Endothelial cell of umbilical vein (primary cell): ENCODE measurements around the gene CELSR1. TPM values are rescaled to one million over a fixed set of nuclear protein-coding genes. Genes with fewer than 3 reads are reported as not detected.

Experiments
- BruUV-seq: library from RNA; stranded (reverse); fragments of 400-500 nt; replicated peaks from 2 replicates; lab custom pipeline; 2021; lab: Mats Ljungman, UMichigan
- CTCF ChIA-PET: fragments of 300-600, 350-600 bp; sonication (Branson Sonifier 250); formaldehyde crosslinking; loops from one replicate; lab custom pipeline; 2021; ENCODE audit warnings: antibody characterized with exemption, inconsistent platforms; lab: Charles Lee
- POLR2A ChIA-PET: fragments of 300-600, 350-600 bp; sonication (Branson Sonifier 250); formaldehyde crosslinking; loops from one replicate; lab custom pipeline; 2021; ENCODE audit warnings: antibody characterized with exemption, inconsistent platforms; lab: Charles Lee
- DNase-seq: peaks from one replicate; pipeline ENCODE4 v3.0.0-alpha.2; 2011; ENCODE audit warnings: low read depth, low spot score
- FAIRE-seq: peaks from 2 replicates; lab custom pipeline; 2011; peaks lifted over from hg19 to GRCh38; lab: Jason Lieb, UNC
- H2AFZ ChIP-seq: 2 replicates; pipeline ENCODE4 v1.6.0; 2012; ENCODE audit warnings: low read depth, low read length, control low read depth, inconsistent platforms
- H3K27ac ChIP-seq: 2 replicates; pipeline ENCODE4 v1.5.1; 2011; ENCODE audit warnings: low read depth, mild to moderate bottlenecking, control low read depth, low read length, moderate library complexity; ENCODE audit not compliant: insufficient read depth
- H3K27me3 ChIP-seq, 2 experiments: 2 replicates each; pipeline versions ENCODE4 v1.6.0 to v1.6.1; 2011; ENCODE audit warnings: low read length in 2 of 2, mixed read lengths in 1 of 2; ENCODE audit not compliant: control insufficient read depth in 2 of 2, insufficient read depth in 2 of 2
- H3K36me3 ChIP-seq, 2 experiments: 2 replicates in 1 of 2; 3 replicates in 1 of 2; pipeline ENCODE4 v1.5.1; 2011; ENCODE audit warnings: low read length in 2 of 2, mild to moderate bottlenecking in 1 of 2, moderate library complexity in 1 of 2; ENCODE audit not compliant: control insufficient read depth in 2 of 2, insufficient read depth in 2 of 2; ENCODE audit errors: extremely low read depth in 1 of 2
- H3K4me1 ChIP-seq: 3 replicates; pipeline ENCODE4 v1.5.1; 2011; ENCODE audit warnings: mild to moderate bottlenecking, low read length; ENCODE audit not compliant: control insufficient read depth, insufficient read depth; ENCODE audit errors: extremely low read depth
- H3K4me2 ChIP-seq: 2 replicates; pipeline ENCODE4 v1.6.1; 2011; ENCODE audit warnings: low read length, control low read depth, mixed read lengths; ENCODE audit not compliant: insufficient read depth
- H3K4me3 ChIP-seq, 3 experiments: fragments of 200-600 bp in 1 of 3; sonication (generic), shearing (Covaris generic) in 1 of 3; replicated peaks in 1 of 3; 2 replicates each; pipeline ENCODE4 v1.5.1; 2011 to 2016; ENCODE audit warnings: control low read depth in 3 of 3, low read length in 3 of 3, mild to moderate bottlenecking in 2 of 3, inconsistent platforms in 1 of 3, low read depth in 1 of 3, moderate library complexity in 1 of 3; ENCODE audit not compliant: insufficient read depth in 1 of 3
- H3K79me2 ChIP-seq: 2 replicates; pipeline ENCODE4 v1.6.0; 2012; ENCODE audit warnings: low read length, inconsistent platforms; ENCODE audit not compliant: control insufficient read depth, insufficient read depth
- H3K9ac ChIP-seq: replicated peaks from 2 replicates; pipeline ENCODE3; 2011; ENCODE audit warnings: low read length, control low read depth; ENCODE audit not compliant: insufficient read depth; ENCODE audit errors: extremely low read depth
- H3K9me1 ChIP-seq: replicated peaks from 3 replicates; pipeline ENCODE4 v1.6.0; 2011; ENCODE audit warnings: mild to moderate bottlenecking, low read length; ENCODE audit not compliant: control insufficient read depth, insufficient read depth; ENCODE audit errors: extremely low read depth
- H3K9me3 ChIP-seq: replicated peaks from 2 replicates; pipeline ENCODE4 v1.5.1; 2012; ENCODE audit warnings: low read length, inconsistent platforms; ENCODE audit not compliant: control insufficient read depth, insufficient read depth
- H4K20me1 ChIP-seq: replicated peaks from 2 replicates; pipeline ENCODE3; 2011; ENCODE audit warnings: mild to moderate bottlenecking, low read length; ENCODE audit not compliant: control insufficient read depth, insufficient read depth; ENCODE audit errors: extremely low read depth
- EZH2 ChIP-seq: IDR thresholded peaks from 2 replicates; pipeline ENCODE4 v1.6.1; 2012; ENCODE audit warnings: borderline replicate concordance, low read depth, mild to moderate bottlenecking, moderate library complexity, low read length, inconsistent platforms; ENCODE audit not compliant: severe bottlenecking
- GATA2 ChIP-seq: IDR thresholded peaks from 2 replicates; pipeline ENCODE4 v1.7.0; 2011; ENCODE audit warnings: low read depth, mild to moderate bottlenecking, moderate library complexity, mixed read lengths, low read length; ENCODE audit not compliant: insufficient read length, insufficient read depth
- POLR2A ChIP-seq: IDR thresholded peaks from 2 replicates; pipeline ENCODE4 v1.6.1; 2012; ENCODE audit warnings: low read depth, mild to moderate bottlenecking, control low read depth, low read length
- POLR2AphosphoS5 ChIP-seq: IDR thresholded peaks from 2 replicates; pipeline ENCODE4 v1.6.1; 2012; ENCODE audit warnings: low read depth, mild to moderate bottlenecking, control low read depth, low read length, moderate library complexity; ENCODE audit not compliant: insufficient read depth
- dilution Hi-C: fragments of 300-500 bp; cut with MboI; formaldehyde crosslinking; loops from one replicate; pipeline ENCODE4 v1.15.0; 2019; ENCODE audit warnings: low sequenced_read_pairs; ENCODE audit not compliant: extremely low pct_ligation_motif_present
- intact Hi-C: fragments of 100-400 bp; cut with micrococcal nuclease; formaldehyde crosslinking; loops from one replicate; pipeline ENCODE4 v1.10.0; 2022
- polyA plus RNA-seq, 4 experiments: library from polyadenylated mRNA; depleted of rRNA in 3 of 4; stranded (reverse) in 3 of 4; unstranded in 1 of 4; fragments of >200 nt; gene quantifications; 2 replicates each; pipeline versions ENCODE4 v1.2.1 to v1.2.3, GENCODE V29; 2011 to 2012; ENCODE audit warnings: missing spikeins in 1 of 4
- total RNA-seq: library from RNA; stranded (reverse); gene quantifications from 2 replicates; pipeline ENCODE4 v1.2.3, GENCODE V29; 2021
- TF ChIP-seq, protein P1 (sequence below), 2 donors: IDR thresholded peaks; 1 replicate in 1 of 2; 2 replicates in 1 of 2; pipeline ENCODE4 v1.5.1; 2011; ENCODE audit warnings: low read length in 2 of 2, mild to moderate bottlenecking in 2 of 2, moderate library complexity in 2 of 2, control low read depth in 1 of 2, inconsistent platforms in 1 of 2, low read depth in 1 of 2; ENCODE audit not compliant: insufficient read depth in 1 of 2; ENCODE audit errors: extremely low read depth in 1 of 2

Gene CELSR1
- total and polyA plus RNA-seq, 2 donors (not counting 3 experiments of a cell fraction or from before 2014, with no cell fraction given): 3.7 to 5.4 TPM

DNA sequence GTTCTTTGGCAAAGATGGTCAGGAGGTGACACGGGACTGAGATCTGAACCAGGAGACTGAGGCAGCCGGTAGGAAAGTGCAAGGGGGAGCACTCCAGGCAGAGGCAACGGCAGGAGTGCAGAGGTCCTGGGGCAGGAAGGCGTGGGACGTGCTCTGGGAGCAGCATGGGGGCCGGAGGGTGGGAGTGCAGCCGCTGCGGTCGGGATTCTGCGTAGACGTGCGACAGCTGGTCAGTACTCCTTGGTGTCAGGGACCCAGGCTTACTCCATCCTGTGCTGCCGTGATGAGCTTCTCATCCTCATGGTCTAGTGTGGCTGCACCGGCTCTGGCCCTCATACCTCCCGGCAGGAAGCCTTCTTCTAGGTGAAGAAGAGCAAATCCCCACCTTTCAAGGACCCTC is 218.8 kb downstream of the CELSR1 start:
- no peak for TF ChIP-seq EZH2
- TF ChIP-seq GATA2: no peak
- TF ChIP-seq, protein P1, sequence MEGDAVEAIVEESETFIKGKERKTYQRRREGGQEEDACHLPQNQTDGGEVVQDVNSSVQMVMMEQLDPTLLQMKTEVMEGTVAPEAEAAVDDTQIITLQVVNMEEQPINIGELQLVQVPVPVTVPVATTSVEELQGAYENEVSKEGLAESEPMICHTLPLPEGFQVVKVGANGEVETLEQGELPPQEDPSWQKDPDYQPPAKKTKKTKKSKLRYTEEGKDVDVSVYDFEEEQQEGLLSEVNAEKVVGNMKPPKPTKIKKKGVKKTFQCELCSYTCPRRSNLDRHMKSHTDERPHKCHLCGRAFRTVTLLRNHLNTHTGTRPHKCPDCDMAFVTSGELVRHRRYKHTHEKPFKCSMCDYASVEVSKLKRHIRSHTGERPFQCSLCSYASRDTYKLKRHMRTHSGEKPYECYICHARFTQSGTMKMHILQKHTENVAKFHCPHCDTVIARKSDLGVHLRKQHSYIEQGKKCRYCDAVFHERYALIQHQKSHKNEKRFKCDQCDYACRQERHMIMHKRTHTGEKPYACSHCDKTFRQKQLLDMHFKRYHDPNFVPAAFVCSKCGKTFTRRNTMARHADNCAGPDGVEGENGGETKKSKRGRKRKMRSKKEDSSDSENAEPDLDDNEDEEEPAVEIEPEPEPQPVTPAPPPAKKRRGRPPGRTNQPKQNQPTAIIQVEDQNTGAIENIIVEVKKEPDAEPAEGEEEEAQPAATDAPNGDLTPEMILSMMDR (IDR thresholded peaks at IDR 0.05; ENCODE audit: extremely low read depth in 1 of 2, insufficient read depth in 1 of 2, low read depth in 1 of 2, low read length in 2 of 2): no peak
- no peak for TF ChIP-seq POLR2A
- no peak overlapping the region for H3K27ac ChIP-seq
- H3K27me3 ChIP-seq: no peaks in the 10 kb centered on the region
- intact Hi-C loops: no loop called here
- dilution Hi-C loops: no loop called here
- H3K9ac ChIP-seq: no peak overlapping the region
- peaks cover 34% of the 10 kb centered on the region for H3K79me2 ChIP-seq
- no peaks in the 10 kb centered on the region for H3K4me1 ChIP-seq
- no peak overlapping the region for H3K4me2 ChIP-seq
- no TSS peak for BruUV-seq
- ChIA-PET POLR2A (no interaction called here), CTCF (interaction anchor here (1.2 to 2.9 kb wide), 3 partner anchors 9 to 197 kb away, joined by 3 to 12 read pairs (median 4); no protein-coding TSS in a partner anchor)
- peaks cover 4 to 15% of the 10 kb centered on the region in 2 experiments for H3K36me3 ChIP-seq
- H2AFZ ChIP-seq: no peak overlapping the region
- no peaks in the 10 kb centered on the region for H4K20me1 ChIP-seq
- DNase-seq (no peak), FAIRE-seq (no peak)
- H3K9me1 ChIP-seq: no peaks in the 10 kb centered on the region
- H3K9me3 ChIP-seq: no peaks in the 10 kb centered on the region
- H3K4me3 ChIP-seq: no peak overlapping the region

DNA sequence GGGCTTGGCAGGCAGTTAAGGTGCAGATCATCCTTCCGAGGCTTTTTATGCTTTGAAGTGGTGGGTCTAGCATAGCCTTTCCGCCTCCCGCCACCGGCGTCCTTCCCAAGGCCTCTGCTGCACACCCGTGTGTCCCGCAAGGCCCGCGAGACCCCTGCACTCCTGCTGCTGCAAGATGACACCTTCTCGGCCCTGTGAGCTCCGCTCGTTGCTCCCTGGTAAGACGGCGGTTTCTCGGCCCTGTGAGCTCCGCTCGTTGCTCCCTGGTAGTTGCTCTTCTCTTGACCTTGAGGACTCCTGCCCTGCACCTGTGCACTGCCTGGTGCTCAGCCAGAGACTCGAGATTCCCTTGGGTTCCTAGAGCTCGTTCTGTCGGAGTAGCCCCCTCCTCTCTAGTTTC is 219.8 kb downstream of the CELSR1 start:
- TF ChIP-seq POLR2AphosphoS5 (no peak), EZH2 (no peak), POLR2A (no peak)
- Histone ChIP-seq H3K36me3 (peaks cover 4 to 15% of the 10 kb centered on the region in 2 experiments), H3K4me3 (no peak overlapping the region), H3K27ac (no peak overlapping the region), H2AFZ (no peak overlapping the region), H3K27me3 (no peaks in the 10 kb centered on the region), H4K20me1 (no peaks in the 10 kb centered on the region), H3K9me3 (no peaks in the 10 kb centered on the region), H3K4me2 (no peak overlapping the region), H3K4me1 (no peaks in the 10 kb centered on the region), H3K9me1 (no peaks in the 10 kb centered on the region), H3K9ac (no peak overlapping the region), H3K79me2 (peaks cover 34% of the 10 kb centered on the region)
- no peak for FAIRE-seq
- dilution Hi-C loops (no loop called here), intact Hi-C loops (no loop called here)
- ChIA-PET CTCF (interaction anchor here (1.4 to 1.8 kb wide), 2 partner anchors 8 to 311 kb away, joined by 4 to 5 read pairs; no protein-coding TSS in a partner anchor), POLR2A (no interaction called here)
- BruUV-seq: no TSS peak
- DNase-seq: no peak
